WI38 (cell line): ENCODE data around the gene SEC23IP.

Source experiments
- H3K4me3 ChIP-seq: 2 replicates; pipeline ENCODE4 v1.5.1; 2011; ENCODE audit warnings: low read depth, mild to moderate bottlenecking, control low read depth, low read length
- CTCF ChIP-seq: IDR thresholded peaks from 2 replicates; pipeline ENCODE4 v1.5.1; 2012; ENCODE audit warnings: low read depth, mild to moderate bottlenecking, control low read depth, low read length

The SEC23IP gene

GRCh38 chr10:119908166-119908565, 15.6 kb downstream of the SEC23IP start:
- H3K4me3 ChIP-seq = no peak overlapping the region
- TF ChIP-seq CTCF = no peak

- no peak for TF ChIP-seq CTCF
- H3K4me3 ChIP-seq = no peak overlapping the region
These were observed 18.2 kb downstream of the SEC23IP start for GRCh38 chr10:119910689-119911088.

- no peak overlapping the region for H3K4me3 ChIP-seq
- no peak for TF ChIP-seq CTCF
These were observed 25.2 kb downstream of the SEC23IP start for GRCh38 chr10:119917777-119918176.

GRCh38 chr10:119919271-119919670, 26.7 kb downstream of the SEC23IP start:
- no peak for TF ChIP-seq CTCF
- H3K4me3 ChIP-seq = no peak overlapping the region

GRCh38 chr10:119919826-119920225, 27.3 kb downstream of the SEC23IP start:
- no peak for TF ChIP-seq CTCF

GRCh38 chr10:119928411-119928810, 35.9 kb downstream of the SEC23IP start:
- TF ChIP-seq CTCF = no peak
- H3K4me3 ChIP-seq = no peak overlapping the region

More at GRCh38 chr10:119919826-119920225, 27.3 kb downstream of the SEC23IP start:
- H3K4me3 ChIP-seq = no peak overlapping the region

GRCh38 chr10:119931871-119932270, 39.3 kb downstream of the SEC23IP start:
- H3K4me3 ChIP-seq = no peak overlapping the region
- no peak for TF ChIP-seq CTCF
